HG03025 (cell line): ENCODE measurements around the gene SYCE3.

Experiments used
- ATAC-seq: cut with Tn5 transposase; IDR thresholded peaks from one replicate; pipeline ENCODE4 v1.9.1; 2021; ENCODE audit warnings: mild to moderate bottlenecking, moderate library complexity; ENCODE audit not compliant: unreplicated experiment, low FRiP score

The SYCE3 gene

GRCh38 chr22:50532824-50533796, 29.6 kb downstream of the SYCE3 start:
- ATAC-seq = no peak

- no peak for ATAC-seq
Measured at GRCh38 chr22:50531962-50532674, 30.6 kb downstream of the SYCE3 start.

- no peak for ATAC-seq
Measured at GRCh38 chr22:50531546-50531961, 31.2 kb downstream of the SYCE3 start.

- ATAC-seq = no peak
Measured at GRCh38 chr22:50530877-50531545, 31.7 kb downstream of the SYCE3 start.

- ATAC-seq = no peak
Measured at GRCh38 chr22:50530580-50530876, 32.2 kb downstream of the SYCE3 start.

GRCh38 chr22:50529897-50530579, 32.7 kb downstream of the SYCE3 start, which contains the start of gene TYMP:
Gene TYMP, minus strand, starts transcription at chr22:50530012. Its CDS starts 303 bp downstream, at chr22:50529709.
- no peak for ATAC-seq

- ATAC-seq = no peak
Measured at GRCh38 chr22:50529416-50529896, 33.3 kb downstream of the SYCE3 start.

- no peak for ATAC-seq
Measured at GRCh38 chr22:50528682-50529415, 33.9 kb downstream of the SYCE3 start.

- no peak for ATAC-seq
Measured at GRCh38 chr22:50527921-50528681, 34.6 kb downstream of the SYCE3 start.

- ATAC-seq = no peak
Measured at GRCh38 chr22:50526834-50527801, 35.6 kb downstream of the SYCE3 start.

GRCh38 chr22:50526108-50526833, 36.4 kb downstream of the SYCE3 start:
- ATAC-seq = peak; percentile 19

- ATAC-seq = peak; percentile 17
Measured at GRCh38 chr22:50525858-50526107, 36.9 kb downstream of the SYCE3 start.

- peak; percentile 44 for ATAC-seq
Measured at GRCh38 chr22:50525104-50525857, 37.4 kb downstream of the SYCE3 start, which contains the start of gene SCO2. Gene SCO2, minus strand, starts transcription at chr22:50525598. Its CDS starts 1,187 bp downstream, at chr22:50524411.

GRCh38 chr22:50524676-50525103, 38.0 kb downstream of the SYCE3 start:
- no peak for ATAC-seq

GRCh38 chr22:50523806-50524675, 38.7 kb downstream of the SYCE3 start:
- no peak for ATAC-seq

- no peak for ATAC-seq
Measured at GRCh38 chr22:50523458-50523805, 39.3 kb downstream of the SYCE3 start.
